NB4 (cell line): ENCODE results near the gene TM9SF3.

Experiments
- DNase-seq: peaks from one replicate; pipeline ENCODE4 v3.0.0; 2010; ENCODE audit warnings: low read depth
- H3K4me3 ChIP-seq: one replicate; pipeline ENCODE4 v1.5.1; 2011; ENCODE audit warnings: mild to moderate bottlenecking, low read depth, low read length, moderate library complexity
- CTCF ChIP-seq: IDR thresholded peaks from one replicate; pipeline ENCODE4 v1.5.1; 2012; ENCODE audit warnings: low read depth, low read length
- MAX ChIP-seq: IDR thresholded peaks from 2 replicates; pipeline ENCODE4 v1.6.1; 2011; ENCODE audit warnings: low read depth, low read length
- MYC ChIP-seq: IDR thresholded peaks from 2 replicates; pipeline ENCODE4 v1.6.1; 2011; ENCODE audit warnings: low read depth, low read length
- POLR2A ChIP-seq: IDR thresholded peaks from 2 replicates; pipeline ENCODE4 v1.6.1; 2011; ENCODE audit warnings: mild to moderate bottlenecking; ENCODE audit not compliant: insufficient read length; ENCODE audit errors: extremely low read depth

TM9SF3 gene

GRCh38 chr10:96509017-96509641 lies 77.7 kb downstream of the TM9SF3 start:
- TF ChIP-seq MAX: no peak
- no peak overlapping the region for H3K4me3 ChIP-seq
- no peak for DNase-seq

- DNase-seq: no peak
- H3K4me3 ChIP-seq: no peak overlapping the region
- TF ChIP-seq CTCF (no peak), MAX (no peak), POLR2A (no peak), MYC (no peak)
Observed at GRCh38 chr10:96507044-96507443, 79.8 kb downstream of the TM9SF3 start.

GRCh38 chr10:96505150-96506136 lies 81.4 kb downstream of the TM9SF3 start:
- no peak for DNase-seq
- no peak overlapping the region for H3K4me3 ChIP-seq
- TF ChIP-seq POLR2A: no peak
- no peak for TF ChIP-seq MAX
- no peak for TF ChIP-seq MYC
- TF ChIP-seq CTCF: no peak

GRCh38 chr10:96502561-96503282 lies 84.1 kb downstream of the TM9SF3 start:
- no peak for DNase-seq
- no peak for TF ChIP-seq CTCF
- no peak for TF ChIP-seq MYC
- TF ChIP-seq MAX: no peak
- TF ChIP-seq POLR2A: no peak

GRCh38 chr10:96501985-96502384 lies 84.8 kb downstream of the TM9SF3 start:
- DNase-seq: no peak
- TF ChIP-seq POLR2A (no peak), MYC (no peak), MAX (no peak), CTCF (no peak)
- H3K4me3 ChIP-seq: no peak overlapping the region

More at GRCh38 chr10:96502561-96503282, 84.1 kb downstream of the TM9SF3 start:
- no peak overlapping the region for H3K4me3 ChIP-seq
